Endothelial cell of umbilical vein (primary cell): ENCODE measurements around the gene RGS6. TPM values are rescaled to one million over a fixed set of nuclear protein-coding genes. Genes with fewer than 3 reads are reported as not detected.

Experiments
- BruUV-seq: library from RNA; stranded (reverse); fragments of 400-500 nt; replicated peaks from 2 replicates; lab custom pipeline; 2021; lab: Mats Ljungman, UMichigan
- CTCF ChIA-PET: fragments of 300-600, 350-600 bp; sonication (Branson Sonifier 250); formaldehyde crosslinking; loops from one replicate; lab custom pipeline; 2021; ENCODE audit warnings: antibody characterized with exemption, inconsistent platforms; lab: Charles Lee
- POLR2A ChIA-PET: fragments of 300-600, 350-600 bp; sonication (Branson Sonifier 250); formaldehyde crosslinking; loops from one replicate; lab custom pipeline; 2021; ENCODE audit warnings: antibody characterized with exemption, inconsistent platforms; lab: Charles Lee
- DNase-seq: peaks from one replicate; pipeline ENCODE4 v3.0.0-alpha.2; 2011; ENCODE audit warnings: low read depth, low spot score
- FAIRE-seq: peaks from 2 replicates; lab custom pipeline; 2011; peaks lifted over from hg19 to GRCh38; lab: Jason Lieb, UNC
- H2AFZ ChIP-seq: 2 replicates; pipeline ENCODE4 v1.6.0; 2012; ENCODE audit warnings: low read depth, low read length, control low read depth, inconsistent platforms
- H3K27ac ChIP-seq: 2 replicates; pipeline ENCODE4 v1.5.1; 2011; ENCODE audit warnings: low read depth, mild to moderate bottlenecking, control low read depth, low read length, moderate library complexity; ENCODE audit not compliant: insufficient read depth
- H3K27me3 ChIP-seq, 2 experiments: 2 replicates each; pipeline versions ENCODE4 v1.6.0 to v1.6.1; 2011; ENCODE audit warnings: low read length in 2 of 2, mixed read lengths in 1 of 2; ENCODE audit not compliant: control insufficient read depth in 2 of 2, insufficient read depth in 2 of 2
- H3K36me3 ChIP-seq, 2 experiments: 2 replicates in 1 of 2; 3 replicates in 1 of 2; pipeline ENCODE4 v1.5.1; 2011; ENCODE audit warnings: low read length in 2 of 2, mild to moderate bottlenecking in 1 of 2, moderate library complexity in 1 of 2; ENCODE audit not compliant: control insufficient read depth in 2 of 2, insufficient read depth in 2 of 2; ENCODE audit errors: extremely low read depth in 1 of 2
- H3K4me1 ChIP-seq: 3 replicates; pipeline ENCODE4 v1.5.1; 2011; ENCODE audit warnings: mild to moderate bottlenecking, low read length; ENCODE audit not compliant: control insufficient read depth, insufficient read depth; ENCODE audit errors: extremely low read depth
- H3K4me2 ChIP-seq: 2 replicates; pipeline ENCODE4 v1.6.1; 2011; ENCODE audit warnings: low read length, control low read depth, mixed read lengths; ENCODE audit not compliant: insufficient read depth
- H3K4me3 ChIP-seq, 3 experiments: fragments of 200-600 bp in 1 of 3; sonication (generic), shearing (Covaris generic) in 1 of 3; replicated peaks in 1 of 3; 2 replicates each; pipeline ENCODE4 v1.5.1; 2011 to 2016; ENCODE audit warnings: control low read depth in 3 of 3, low read length in 3 of 3, mild to moderate bottlenecking in 2 of 3, inconsistent platforms in 1 of 3, low read depth in 1 of 3, moderate library complexity in 1 of 3; ENCODE audit not compliant: insufficient read depth in 1 of 3
- H3K79me2 ChIP-seq: 2 replicates; pipeline ENCODE4 v1.6.0; 2012; ENCODE audit warnings: low read length, inconsistent platforms; ENCODE audit not compliant: control insufficient read depth, insufficient read depth
- H3K9ac ChIP-seq: replicated peaks from 2 replicates; pipeline ENCODE3; 2011; ENCODE audit warnings: low read length, control low read depth; ENCODE audit not compliant: insufficient read depth; ENCODE audit errors: extremely low read depth
- H3K9me1 ChIP-seq: replicated peaks from 3 replicates; pipeline ENCODE4 v1.6.0; 2011; ENCODE audit warnings: mild to moderate bottlenecking, low read length; ENCODE audit not compliant: control insufficient read depth, insufficient read depth; ENCODE audit errors: extremely low read depth
- H3K9me3 ChIP-seq: replicated peaks from 2 replicates; pipeline ENCODE4 v1.5.1; 2012; ENCODE audit warnings: low read length, inconsistent platforms; ENCODE audit not compliant: control insufficient read depth, insufficient read depth
- H4K20me1 ChIP-seq: replicated peaks from 2 replicates; pipeline ENCODE3; 2011; ENCODE audit warnings: mild to moderate bottlenecking, low read length; ENCODE audit not compliant: control insufficient read depth, insufficient read depth; ENCODE audit errors: extremely low read depth
- EZH2 ChIP-seq: IDR thresholded peaks from 2 replicates; pipeline ENCODE4 v1.6.1; 2012; ENCODE audit warnings: borderline replicate concordance, low read depth, mild to moderate bottlenecking, moderate library complexity, low read length, inconsistent platforms; ENCODE audit not compliant: severe bottlenecking
- FOS ChIP-seq: IDR thresholded peaks from 2 replicates; pipeline ENCODE4 v1.6.1; 2011; ENCODE audit warnings: mild to moderate bottlenecking, low read length, moderate library complexity, borderline replicate concordance; ENCODE audit not compliant: insufficient read depth
- GATA2 ChIP-seq: IDR thresholded peaks from 2 replicates; pipeline ENCODE4 v1.7.0; 2011; ENCODE audit warnings: low read depth, mild to moderate bottlenecking, moderate library complexity, mixed read lengths, low read length; ENCODE audit not compliant: insufficient read length, insufficient read depth
- JUN ChIP-seq: IDR thresholded peaks from 2 replicates; pipeline ENCODE4 v1.6.1; 2011; ENCODE audit warnings: borderline replicate concordance, low read depth; ENCODE audit not compliant: insufficient read length, insufficient read depth
- MYC ChIP-seq: IDR thresholded peaks from one replicate; pipeline ENCODE4 v1.6.1; 2011; ENCODE audit warnings: mild to moderate bottlenecking, low read depth, low read length
- POLR2A ChIP-seq: IDR thresholded peaks from 2 replicates; pipeline ENCODE4 v1.6.1; 2012; ENCODE audit warnings: low read depth, mild to moderate bottlenecking, control low read depth, low read length
- POLR2AphosphoS5 ChIP-seq: IDR thresholded peaks from 2 replicates; pipeline ENCODE4 v1.6.1; 2012; ENCODE audit warnings: low read depth, mild to moderate bottlenecking, control low read depth, low read length, moderate library complexity; ENCODE audit not compliant: insufficient read depth
- dilution Hi-C: fragments of 300-500 bp; cut with MboI; formaldehyde crosslinking; loops from one replicate; pipeline ENCODE4 v1.15.0; 2019; ENCODE audit warnings: low sequenced_read_pairs; ENCODE audit not compliant: extremely low pct_ligation_motif_present
- intact Hi-C: fragments of 100-400 bp; cut with micrococcal nuclease; formaldehyde crosslinking; loops from one replicate; pipeline ENCODE4 v1.10.0; 2022
- polyA plus RNA-seq, 4 experiments: library from polyadenylated mRNA; depleted of rRNA in 3 of 4; stranded (reverse) in 3 of 4; unstranded in 1 of 4; fragments of >200 nt; gene quantifications; 2 replicates each; pipeline versions ENCODE4 v1.2.1 to v1.2.3, GENCODE V29; 2011 to 2012; ENCODE audit warnings: missing spikeins in 1 of 4
- total RNA-seq: library from RNA; stranded (reverse); gene quantifications from 2 replicates; pipeline ENCODE4 v1.2.3, GENCODE V29; 2021
- TF ChIP-seq, protein P1 (sequence below): IDR thresholded peaks from 2 replicates; pipeline ENCODE4 v1.6.1; 2011; ENCODE audit not compliant: insufficient read depth, insufficient read length
- TF ChIP-seq, protein P2 (sequence below), 2 donors: IDR thresholded peaks; 1 replicate in 1 of 2; 2 replicates in 1 of 2; pipeline ENCODE4 v1.5.1; 2011; ENCODE audit warnings: low read length in 2 of 2, mild to moderate bottlenecking in 2 of 2, moderate library complexity in 2 of 2, control low read depth in 1 of 2, inconsistent platforms in 1 of 2, low read depth in 1 of 2; ENCODE audit not compliant: insufficient read depth in 1 of 2; ENCODE audit errors: extremely low read depth in 1 of 2

The RGS6 gene
- total and polyA plus RNA-seq, 2 donors (not counting 3 experiments of a cell fraction or from before 2014, with no cell fraction given), result not detected

DNA sequence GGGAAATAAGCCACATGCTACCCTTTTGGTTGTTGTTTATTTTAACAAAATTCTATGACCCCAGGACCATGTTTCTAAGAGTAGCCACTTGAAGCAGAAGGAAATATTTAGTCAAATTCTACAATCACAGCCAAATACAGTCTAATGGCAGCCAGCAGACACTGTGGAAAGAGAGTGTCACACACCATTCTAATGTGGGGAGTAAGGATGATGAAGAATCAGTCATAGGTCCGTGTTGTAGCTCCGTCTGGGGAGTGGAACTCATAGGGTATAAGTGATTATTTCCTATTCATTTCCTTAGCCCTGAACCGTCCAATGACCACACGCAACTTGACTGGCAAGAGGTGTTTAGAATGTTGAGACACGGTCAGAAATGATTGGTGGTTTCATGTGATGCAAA, 500.5 kb downstream of the RGS6 start:
- no peak overlapping the region for H3K4me2 ChIP-seq
- ChIA-PET CTCF (no interaction called here), POLR2A (no interaction called here)
- no peak for FAIRE-seq
- H4K20me1 ChIP-seq, result no peaks in the 10 kb centered on the region
- no TSS peak for BruUV-seq
- H3K79me2 ChIP-seq, result no peaks in the 10 kb centered on the region
- DNase-seq, result no peak
- no peaks in the 10 kb centered on the region for H3K27me3 ChIP-seq
- no peaks in the 10 kb centered on the region for H3K9me3 ChIP-seq
- no peak overlapping the region for H3K27ac ChIP-seq
- H3K36me3 ChIP-seq, result no peaks in the 10 kb centered on the region
- no peaks in the 10 kb centered on the region for H3K4me1 ChIP-seq
- dilution Hi-C loops, result no loop called here
- intact Hi-C loops, result no loop called here
- TF ChIP-seq EZH2, result no peak
- TF ChIP-seq, protein P1, sequence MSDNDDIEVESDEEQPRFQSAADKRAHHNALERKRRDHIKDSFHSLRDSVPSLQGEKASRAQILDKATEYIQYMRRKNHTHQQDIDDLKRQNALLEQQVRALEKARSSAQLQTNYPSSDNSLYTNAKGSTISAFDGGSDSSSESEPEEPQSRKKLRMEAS, result no peak
- no peak for TF ChIP-seq FOS
- TF ChIP-seq GATA2, result no peak
- no peak for TF ChIP-seq POLR2A
- TF ChIP-seq POLR2AphosphoS5, result no peak
- TF ChIP-seq JUN, result no peak
- TF ChIP-seq MYC, result no peak
- TF ChIP-seq, protein P2, sequence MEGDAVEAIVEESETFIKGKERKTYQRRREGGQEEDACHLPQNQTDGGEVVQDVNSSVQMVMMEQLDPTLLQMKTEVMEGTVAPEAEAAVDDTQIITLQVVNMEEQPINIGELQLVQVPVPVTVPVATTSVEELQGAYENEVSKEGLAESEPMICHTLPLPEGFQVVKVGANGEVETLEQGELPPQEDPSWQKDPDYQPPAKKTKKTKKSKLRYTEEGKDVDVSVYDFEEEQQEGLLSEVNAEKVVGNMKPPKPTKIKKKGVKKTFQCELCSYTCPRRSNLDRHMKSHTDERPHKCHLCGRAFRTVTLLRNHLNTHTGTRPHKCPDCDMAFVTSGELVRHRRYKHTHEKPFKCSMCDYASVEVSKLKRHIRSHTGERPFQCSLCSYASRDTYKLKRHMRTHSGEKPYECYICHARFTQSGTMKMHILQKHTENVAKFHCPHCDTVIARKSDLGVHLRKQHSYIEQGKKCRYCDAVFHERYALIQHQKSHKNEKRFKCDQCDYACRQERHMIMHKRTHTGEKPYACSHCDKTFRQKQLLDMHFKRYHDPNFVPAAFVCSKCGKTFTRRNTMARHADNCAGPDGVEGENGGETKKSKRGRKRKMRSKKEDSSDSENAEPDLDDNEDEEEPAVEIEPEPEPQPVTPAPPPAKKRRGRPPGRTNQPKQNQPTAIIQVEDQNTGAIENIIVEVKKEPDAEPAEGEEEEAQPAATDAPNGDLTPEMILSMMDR (IDR thresholded peaks at IDR 0.05; ENCODE audit: extremely low read depth in 1 of 2, insufficient read depth in 1 of 2, low read depth in 1 of 2, low read length in 2 of 2), result no peak
- no peak overlapping the region for H3K4me3 ChIP-seq
- no peak overlapping the region for H2AFZ ChIP-seq
- H3K9me1 ChIP-seq, result no peaks in the 10 kb centered on the region
- no peak overlapping the region for H3K9ac ChIP-seq
